Measurements from ENCODE around the gene RPL19. TPM values are rescaled to one million over a fixed set of nuclear protein-coding genes. Genes with fewer than 3 reads are reported as not detected.

The RPL19 gene
- 4,653 and 5,084 TPM in 2 replicates for total RNA-seq (2014; rRNA removed; shearing (Covaris generic))

GRCh38 chr17:39200070-39200879 is at the start of gene RPL19:
Gene RPL19 (plus strand): TSS chr17:39200283. CDS start chr17:39200345, 62 bp downstream.

GRCh38 chr17:39151150-39151942 is 48.7 kb upstream of the RPL19 start, which contains the start of gene PLXDC1:
Gene PLXDC1 (minus strand): TSS chr17:39151637. CDS start chr17:39151437, 200 bp downstream.

GRCh38 chr17:39165841-39166349 is 34.2 kb upstream of the RPL19 start, which contains the start of gene ARL5C:
Gene ARL5C (minus strand): TSS chr17:39166161. CDS start chr17:39165760, 401 bp downstream.

GRCh38 chr17:39197380-39198185 is 2.5 kb upstream of the RPL19 start, which contains the start of gene CACNB1:
Gene CACNB1 (minus strand): TSS chr17:39197669. CDS start chr17:39197495, 174 bp downstream.

GRCh38 chr17:39225308-39225958 is 25.4 kb downstream of the RPL19 start, which contains the start of gene STAC2:
Gene STAC2 (minus strand): TSS chr17:39225945. CDS start chr17:39225502, 443 bp downstream.

Other genes starting within 250 kb of the RPL19 start
- gene FBXO47, start 232.9 kb upstream of the RPL19 start, total RNA-seq (2014; rRNA removed; shearing (Covaris generic)) = not detected in 2 replicates
- under 0.01 and 0.05 TPM in 2 replicates for gene PLXDC1, start 48.6 kb upstream of the RPL19 start, total RNA-seq (2014; rRNA removed; shearing (Covaris generic))
- gene ARL5C, start 34.1 kb upstream of the RPL19 start, total RNA-seq (2014; rRNA removed; shearing (Covaris generic)) = not detected in 2 replicates
- 4.0 and 4.7 TPM in 2 replicates for gene CACNB1, start 2.6 kb upstream of the RPL19 start, total RNA-seq (2014; rRNA removed; shearing (Covaris generic))
- 0.21 TPM in 1 of 2 replicates, not detected in the other for gene STAC2, start 25.7 kb downstream of the RPL19 start, total RNA-seq (2014; rRNA removed; shearing (Covaris generic))
- 8.2 and 13.2 TPM in 2 replicates for gene FBXL20, start 201.3 kb downstream of the RPL19 start, total RNA-seq (2014; rRNA removed; shearing (Covaris generic))